Kidney (tissue), 14 donors: ENCODE measurements around the gene ATF7. TPM values are rescaled to one million over a fixed set of nuclear protein-coding genes. Genes with fewer than 3 reads are reported as not detected.
"Not testable (repeated sequence)": the region's sequence is repeated elsewhere in the genome, so short reads cannot be mapped to it uniquely, and the experiment has no call there.

Source experiments
- DNase-seq, 5 donors: peaks; one replicate each; pipeline ENCODE4 v3.0.0-alpha.2; 2013 to 2020
- FAIRE-seq: peaks from 2 replicates; lab custom pipeline; 2012; peaks lifted over from hg19 to GRCh38; lab: Jason Lieb, UNC
- H3K27ac ChIP-seq, 2 donors: one replicate each; pipeline ENCODE4 v1.7.0; 2013; ENCODE audit warnings: low read depth in 2 of 2, low read length in 2 of 2, inconsistent platforms in 1 of 2
- H3K27me3 ChIP-seq: one replicate; pipeline ENCODE4 v1.7.1; 2013; ENCODE audit warnings: low read length, inconsistent platforms; ENCODE audit not compliant: control insufficient read depth, insufficient read depth
- H3K36me3 ChIP-seq, 3 donors: one replicate each; pipeline versions ENCODE4 v1.7.0 to v1.7.1; 2013; ENCODE audit warnings: low read length in 3 of 3, control low read depth in 1 of 3, inconsistent platforms in 1 of 3; ENCODE audit not compliant: insufficient read depth in 3 of 3, control insufficient read depth in 2 of 3
- H3K4me1 ChIP-seq, 3 donors: one replicate each; pipeline versions ENCODE4 v1.7.0 to v1.7.1; 2013; ENCODE audit warnings: low read length in 3 of 3, inconsistent platforms in 1 of 3, low read depth in 1 of 3; ENCODE audit not compliant: control insufficient read depth in 2 of 3, insufficient read depth in 2 of 3
- H3K4me3 ChIP-seq, 3 donors: one replicate each; pipeline versions ENCODE4 v1.7.0 to v1.8.1; 2013; ENCODE audit warnings: low read length in 3 of 3, control low read depth in 1 of 3, inconsistent platforms in 1 of 3
- H3K9ac ChIP-seq, 3 donors: one replicate each; pipeline versions ENCODE4 v1.7.0 to v1.7.1; 2013; ENCODE audit warnings: low read length in 3 of 3, control low read depth in 1 of 3, inconsistent platforms in 1 of 3
- H3K9me3 ChIP-seq, 3 donors: one replicate each; pipeline versions ENCODE4 v1.7.0 to v1.7.1; 2013; ENCODE audit warnings: low read length in 3 of 3, control low read depth in 1 of 3, inconsistent platforms in 1 of 3; ENCODE audit not compliant: control insufficient read depth in 2 of 3, insufficient read depth in 1 of 3
- intact Hi-C: fragments of 100-400 bp; cut with DNase I; formaldehyde crosslinking; loops from one replicate; pipeline ENCODE4 v1.11.1; 2022
- polyA plus RNA-seq: library from polyadenylated mRNA; stranded (reverse); fragments of 350-450 nt; fragmentation: Illumina TruSeq; extraction: RNeasy Lipid Tissue Mini Kit (QIAGEN cat#74804); gene quantifications from one replicate; pipeline ENCODE4 v1.2.3, GENCODE V29; 2014; ENCODE audit warnings: low read depth, low replicate concordance; ENCODE audit not compliant: insufficient read depth
- total RNA-seq: library from RNA; stranded (reverse); fragmentation: NEBNext Ultra II Directional; extraction: Animal tissue kit (Norgen Biotek cat#: 25700); gene quantifications from one replicate; pipeline ENCODE4 v1.2.1, GENCODE V29; 2021
- TF ChIP-seq, protein P1 (sequence below): IDR thresholded peaks from 3 replicates; pipeline ENCODE4 v1.5.1; 2012; ENCODE audit warnings: mild to moderate bottlenecking, moderate library complexity, borderline replicate concordance; ENCODE audit not compliant: insufficient read depth; ENCODE audit errors: extremely low read depth
- donor health status: control.
- donor health status: control.
- donor health status: control.
- donor health status: control.
- donor health status: control.
- donor health status: DM: yes; HTN: yes; CAD: no.
- donor health status: Normal renal cell carcinoma (clear cell type).

ATF7 gene
- total and polyA plus RNA-seq, 2 donors from 2014 or later = 16.2 to 54.7 TPM

GRCh38 chr12:53551889-53552291 lies 74.3 kb downstream of the ATF7 start:
- TF ChIP-seq, protein P1, sequence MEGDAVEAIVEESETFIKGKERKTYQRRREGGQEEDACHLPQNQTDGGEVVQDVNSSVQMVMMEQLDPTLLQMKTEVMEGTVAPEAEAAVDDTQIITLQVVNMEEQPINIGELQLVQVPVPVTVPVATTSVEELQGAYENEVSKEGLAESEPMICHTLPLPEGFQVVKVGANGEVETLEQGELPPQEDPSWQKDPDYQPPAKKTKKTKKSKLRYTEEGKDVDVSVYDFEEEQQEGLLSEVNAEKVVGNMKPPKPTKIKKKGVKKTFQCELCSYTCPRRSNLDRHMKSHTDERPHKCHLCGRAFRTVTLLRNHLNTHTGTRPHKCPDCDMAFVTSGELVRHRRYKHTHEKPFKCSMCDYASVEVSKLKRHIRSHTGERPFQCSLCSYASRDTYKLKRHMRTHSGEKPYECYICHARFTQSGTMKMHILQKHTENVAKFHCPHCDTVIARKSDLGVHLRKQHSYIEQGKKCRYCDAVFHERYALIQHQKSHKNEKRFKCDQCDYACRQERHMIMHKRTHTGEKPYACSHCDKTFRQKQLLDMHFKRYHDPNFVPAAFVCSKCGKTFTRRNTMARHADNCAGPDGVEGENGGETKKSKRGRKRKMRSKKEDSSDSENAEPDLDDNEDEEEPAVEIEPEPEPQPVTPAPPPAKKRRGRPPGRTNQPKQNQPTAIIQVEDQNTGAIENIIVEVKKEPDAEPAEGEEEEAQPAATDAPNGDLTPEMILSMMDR = no peak
- peak in 2 of 5 donors; percentile 35 to 56 for DNase-seq
- H3K9me3 ChIP-seq = no peaks in the 10 kb centered on the region
- no peaks in the 10 kb centered on the region for H3K27me3 ChIP-seq
- no peaks in the 10 kb centered on the region for H3K4me1 ChIP-seq
- intact Hi-C loops = no loop called here
- H3K36me3 ChIP-seq = peaks cover 4 to 7% (median 6%) of the 10 kb centered on the region in 3 donors
- H3K27ac ChIP-seq = no peak overlapping the region
- FAIRE-seq = no peak
- H3K9ac ChIP-seq = no peak overlapping the region
- no peak overlapping the region for H3K4me3 ChIP-seq

DNA sequence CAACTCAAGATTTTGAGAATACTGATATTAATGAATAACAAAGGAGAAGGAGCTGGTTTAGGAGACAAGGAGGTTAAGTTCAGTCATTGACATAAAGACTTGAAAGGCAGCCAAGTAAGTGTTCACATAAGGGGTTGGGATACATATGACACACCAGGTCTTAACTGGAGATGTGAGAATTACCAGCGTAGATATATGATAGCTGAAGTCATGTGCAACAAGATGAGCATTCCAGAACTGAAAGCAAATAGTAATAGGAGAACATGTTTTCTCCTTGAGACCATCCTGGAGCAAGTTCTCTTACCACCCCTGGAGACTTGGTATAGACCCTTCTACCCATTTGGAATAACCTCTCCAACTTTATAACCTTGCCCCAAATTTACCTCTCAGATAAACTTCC lies 75.6 kb downstream of the ATF7 start:
- no peaks in the 10 kb centered on the region for H3K4me1 ChIP-seq
- no peak overlapping the region for H3K9ac ChIP-seq
- DNase-seq = no peak
- H3K27me3 ChIP-seq = no peaks in the 10 kb centered on the region
- H3K9me3 ChIP-seq = no peaks in the 10 kb centered on the region
- no peak for FAIRE-seq
- peaks cover 4 to 7% (median 6%) of the 10 kb centered on the region in 3 donors for H3K36me3 ChIP-seq
- H3K4me3 ChIP-seq = no peak overlapping the region
- TF ChIP-seq, protein P1 = no peak
- intact Hi-C loops = no loop called here
- no peak overlapping the region for H3K27ac ChIP-seq

- H3K4me1 ChIP-seq, intact Hi-C loops, DNase-seq, H3K9me3 ChIP-seq, H3K9ac ChIP-seq, H3K4me3 ChIP-seq, H3K27ac ChIP-seq, H3K36me3 ChIP-seq, H3K27me3 ChIP-seq, FAIRE-seq: not testable (repeated sequence)
Observed at GRCh38 chr12:53550131-53550530, 76.1 kb downstream of the ATF7 start.

- not testable (repeated sequence) for H3K9ac ChIP-seq, FAIRE-seq, H3K4me3 ChIP-seq, H3K27me3 ChIP-seq, H3K9me3 ChIP-seq, H3K4me1 ChIP-seq, DNase-seq, H3K27ac ChIP-seq, H3K36me3 ChIP-seq
- intact Hi-C loops = loop anchor here (5.0 kb wide), 1 partner anchor 124 kb away; no protein-coding TSS in a partner anchor
Observed at GRCh38 chr12:53548354-53548753, 77.8 kb downstream of the ATF7 start.
